GM12875 (cell line): ENCODE data around the gene PAPOLB.

Source experiments
- H3K4me3 ChIP-seq: one replicate; pipeline ENCODE4 v1.5.1; 2011; ENCODE audit warnings: low read depth, low read length, control low read depth
- CTCF ChIP-seq: IDR thresholded peaks from 2 replicates; pipeline ENCODE4 v1.5.1; 2011; ENCODE audit warnings: low read depth, mild to moderate bottlenecking, control low read depth, inconsistent platforms, low read length, moderate library complexity, borderline replicate concordance; ENCODE audit not compliant: insufficient read depth

Gene PAPOLB

DNA sequence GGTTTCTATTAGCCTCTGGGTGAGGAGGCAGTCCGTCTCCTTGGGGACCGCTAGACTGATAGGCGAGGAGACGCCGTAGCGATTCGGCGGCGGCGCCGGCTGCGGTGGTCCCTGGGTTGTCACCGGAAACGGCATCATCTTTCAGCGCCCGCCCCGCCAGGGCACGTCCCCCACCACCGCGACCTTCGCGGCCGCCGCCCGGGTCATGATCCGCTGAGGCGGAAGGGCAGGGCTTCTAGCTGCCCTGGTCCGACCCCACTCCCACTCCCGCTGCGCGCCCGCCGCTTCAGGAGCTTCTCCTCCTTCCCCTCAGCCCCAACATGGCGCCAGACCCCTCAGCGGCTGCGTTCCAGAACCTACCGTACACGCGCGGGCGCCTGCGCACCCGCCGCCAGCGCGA lies at the start of gene PAPOLB:
Gene PAPOLB (minus strand): TSS at position 358 of the 400 bp plus-strand sequence. CDS start 220 bp downstream, at position 138.
- no peak within 1 kb of the TSS for H3K4me3 ChIP-seq
- no peak for TF ChIP-seq CTCF

DNA sequence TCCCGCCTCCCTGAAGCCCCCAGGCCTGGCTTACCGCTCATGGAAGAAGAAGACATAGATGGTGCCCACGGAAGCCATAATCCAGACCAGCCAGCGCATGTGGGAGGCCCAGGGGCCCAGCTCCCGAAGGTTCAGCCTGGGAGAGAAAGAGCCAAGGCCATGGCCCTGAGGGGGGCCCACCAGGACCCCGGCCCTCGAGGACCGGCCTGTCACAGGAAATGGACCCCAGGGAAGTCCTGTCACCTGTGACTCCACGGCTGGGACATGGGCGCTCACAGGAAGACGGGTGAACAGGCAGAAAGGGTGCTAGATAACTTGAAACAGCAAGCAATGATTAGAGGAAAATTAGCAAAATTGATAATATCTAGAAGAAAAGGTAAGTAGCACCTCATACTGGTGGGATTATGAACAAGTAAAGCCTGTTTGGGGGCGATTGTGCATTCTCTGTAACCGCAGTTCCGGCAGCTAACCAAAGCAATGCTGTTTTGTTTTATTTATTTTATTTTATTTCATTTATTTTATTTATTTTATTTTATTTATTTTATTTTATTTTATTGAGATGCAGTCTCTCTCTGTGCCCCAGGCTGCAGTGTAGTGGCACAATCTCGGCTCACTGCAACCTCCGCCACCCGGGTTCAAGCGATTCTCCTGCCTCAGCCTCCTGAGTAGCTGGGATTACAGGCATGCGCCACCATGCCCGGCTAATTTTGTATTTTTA lies 49.4 kb upstream of the PAPOLB start:
- TF ChIP-seq CTCF = no peak

GRCh38 chr7:4906682-4907081 lies 44.9 kb upstream of the PAPOLB start:
- TF ChIP-seq CTCF = no peak
- H3K4me3 ChIP-seq = no peak overlapping the region

More for the DNA sequence above, 49.4 kb upstream of the PAPOLB start:
- H3K4me3 ChIP-seq = no peak overlapping the region

DNA sequence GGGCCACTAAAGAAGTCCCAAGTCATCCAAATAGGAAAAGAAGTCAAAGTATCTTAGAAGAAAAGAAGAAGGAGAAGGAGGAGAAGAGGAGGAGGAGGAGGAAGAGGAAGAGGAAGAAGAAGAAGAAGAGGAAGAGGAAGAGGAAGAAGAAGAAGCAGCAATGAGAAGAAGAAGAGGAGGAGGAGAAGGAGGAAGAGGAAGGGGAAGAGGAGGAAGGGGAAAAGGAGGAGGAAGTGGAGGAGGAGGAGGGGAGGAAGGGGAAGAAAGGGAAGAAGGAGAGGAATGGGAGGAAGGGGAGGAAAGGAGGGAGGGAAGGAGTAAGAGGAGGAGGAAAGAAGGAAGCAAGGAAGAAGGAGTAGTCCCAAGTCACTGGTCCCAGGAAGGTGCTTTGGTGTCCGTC lies 43.3 kb upstream of the PAPOLB start:
- H3K4me3 ChIP-seq = no peak overlapping the region
- no peak for TF ChIP-seq CTCF

- TF ChIP-seq CTCF = no peak
- H3K4me3 ChIP-seq = no peak overlapping the region
Observed at GRCh38 chr7:4904346-4904745, 42.5 kb upstream of the PAPOLB start.

- no peak for TF ChIP-seq CTCF
- no peak overlapping the region for H3K4me3 ChIP-seq
Observed at GRCh38 chr7:4895766-4896165, 33.9 kb upstream of the PAPOLB start.

GRCh38 chr7:4894482-4894881 lies 32.7 kb upstream of the PAPOLB start:
- no peak for TF ChIP-seq CTCF
- H3K4me3 ChIP-seq = no peak overlapping the region
